ENCODE results near the gene TUFM. TPM values are rescaled to one million over a fixed set of nuclear protein-coding genes. Genes with fewer than 3 reads are reported as not detected.

Gene TUFM
- total RNA-seq, 4 donors from 2014 or later, result 63.1 to 106 (median 82.8) TPM

DNA sequence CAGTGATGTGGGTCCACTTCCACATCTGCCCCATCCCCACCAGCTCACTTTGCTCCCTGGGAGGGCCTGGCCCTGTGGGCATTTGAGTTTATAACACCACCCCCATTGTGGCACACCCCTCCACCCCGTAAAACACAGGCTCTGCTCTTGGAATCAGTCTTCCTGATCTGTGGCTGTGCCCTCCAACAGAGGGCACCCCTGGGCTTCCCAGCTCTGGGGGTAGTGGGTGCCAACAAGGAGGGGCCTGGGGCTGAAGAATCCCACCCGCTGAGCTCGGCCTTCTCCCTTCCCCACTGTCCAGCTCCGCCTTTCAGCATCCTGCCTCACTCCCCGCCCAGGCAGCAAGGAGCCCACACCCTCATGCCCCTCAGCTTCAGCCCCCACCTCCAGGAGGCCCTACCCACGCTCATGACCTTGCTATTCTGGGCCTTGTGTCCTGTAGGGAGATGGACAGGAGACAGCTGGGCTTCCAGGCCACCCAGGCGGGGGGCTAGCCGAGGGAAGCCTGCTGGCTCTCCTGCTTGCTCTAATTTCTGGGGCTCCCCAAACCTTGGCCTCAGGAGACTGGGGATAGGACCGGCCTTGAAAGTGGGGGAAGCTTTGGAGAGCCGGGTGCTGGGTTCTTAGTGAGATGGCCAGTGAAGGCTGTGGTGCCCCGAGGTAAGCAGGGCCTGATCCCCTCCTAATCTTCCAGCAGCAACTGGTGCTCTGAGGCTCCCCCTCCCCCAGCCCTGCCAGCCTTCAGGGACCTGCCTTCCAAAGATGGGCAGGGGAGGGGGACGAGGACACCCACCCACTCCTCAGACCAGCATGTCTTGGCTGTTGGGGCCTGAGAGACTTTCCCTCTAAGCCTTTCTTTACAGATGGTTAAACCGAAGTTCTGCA, 29.2 kb upstream of the TUFM start:
- peaks cover 12 to 25% (median 14%) of the 10 kb centered on the region in 4 donors for H3K4me1 ChIP-seq
- H3K27me3 ChIP-seq, result peaks cover 0 to 5% (median 0%) of the 10 kb centered on the region in 4 donors
- H3K9me3 ChIP-seq, result no peaks in the 10 kb centered on the region
- peaks cover 16 to 46% (median 44%) of the 10 kb centered on the region in 4 donors for H3K36me3 ChIP-seq
- H3K27ac ChIP-seq (replicated peaks in 1 of 4), result no peak overlapping the region
- no peak overlapping the region for H3K4me3 ChIP-seq
- intact Hi-C loops (cut with DNase I), result loop anchor here (5.0 kb wide), 1 partner anchor 72 kb away; no protein-coding TSS in a partner anchor
- TF ChIP-seq, protein P1, sequence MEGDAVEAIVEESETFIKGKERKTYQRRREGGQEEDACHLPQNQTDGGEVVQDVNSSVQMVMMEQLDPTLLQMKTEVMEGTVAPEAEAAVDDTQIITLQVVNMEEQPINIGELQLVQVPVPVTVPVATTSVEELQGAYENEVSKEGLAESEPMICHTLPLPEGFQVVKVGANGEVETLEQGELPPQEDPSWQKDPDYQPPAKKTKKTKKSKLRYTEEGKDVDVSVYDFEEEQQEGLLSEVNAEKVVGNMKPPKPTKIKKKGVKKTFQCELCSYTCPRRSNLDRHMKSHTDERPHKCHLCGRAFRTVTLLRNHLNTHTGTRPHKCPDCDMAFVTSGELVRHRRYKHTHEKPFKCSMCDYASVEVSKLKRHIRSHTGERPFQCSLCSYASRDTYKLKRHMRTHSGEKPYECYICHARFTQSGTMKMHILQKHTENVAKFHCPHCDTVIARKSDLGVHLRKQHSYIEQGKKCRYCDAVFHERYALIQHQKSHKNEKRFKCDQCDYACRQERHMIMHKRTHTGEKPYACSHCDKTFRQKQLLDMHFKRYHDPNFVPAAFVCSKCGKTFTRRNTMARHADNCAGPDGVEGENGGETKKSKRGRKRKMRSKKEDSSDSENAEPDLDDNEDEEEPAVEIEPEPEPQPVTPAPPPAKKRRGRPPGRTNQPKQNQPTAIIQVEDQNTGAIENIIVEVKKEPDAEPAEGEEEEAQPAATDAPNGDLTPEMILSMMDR (IDR thresholded peaks at IDR 0.05), result no peak
- no peak for TF ChIP-seq EP300 (IDR thresholded peaks at IDR 0.05)
- no peak for TF ChIP-seq POLR2AphosphoS5 (IDR thresholded peaks at IDR 0.05)
- TF ChIP-seq POLR2A (IDR thresholded peaks at IDR 0.05; ENCODE audit: low read depth), result no peak
- DNase-seq (ENCODE audit: extremely low spot score), result no peak
- WGBS, result 56% methylated on average over 8 of the region's 13 CpGs

DNA sequence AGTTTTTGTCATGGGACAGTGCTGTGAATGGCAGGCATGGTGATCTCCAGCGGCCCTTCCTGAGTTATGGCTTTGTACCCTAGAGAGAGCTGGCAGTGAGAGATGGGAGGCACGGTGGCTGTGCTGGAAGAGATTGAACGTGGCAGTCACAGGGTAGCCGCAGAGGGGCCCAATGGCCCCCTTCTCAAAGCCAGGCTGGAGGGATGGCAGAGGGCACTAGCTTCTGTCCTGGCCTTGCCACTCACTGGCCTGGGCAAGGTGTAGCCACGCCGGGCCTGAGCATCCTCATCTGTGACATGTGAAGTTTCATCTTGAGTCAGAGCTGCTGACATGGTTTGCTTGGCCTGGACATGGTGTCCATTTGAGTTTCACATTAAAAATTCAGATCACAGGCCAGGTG, 28.3 kb upstream of the TUFM start:
- H3K4me1 ChIP-seq, result peaks cover 6 to 17% (median 6%) of the 10 kb centered on the region in 4 donors
- H3K27ac ChIP-seq (replicated peaks in 1 of 4), result no peak overlapping the region
- H3K27me3 ChIP-seq, result no peaks in the 10 kb centered on the region
- H3K9me3 ChIP-seq, result no peaks in the 10 kb centered on the region
- DNase-seq (ENCODE audit: extremely low spot score), result no peak
- intact Hi-C loops (cut with DNase I), result no loop called here
- no peak overlapping the region for H3K4me3 ChIP-seq
- H3K36me3 ChIP-seq, result peaks cover 26 to 56% (median 53%) of the 10 kb centered on the region in 4 donors
- no peak for TF ChIP-seq POLR2AphosphoS5 (IDR thresholded peaks at IDR 0.05)
- TF ChIP-seq, protein P1 (IDR thresholded peaks at IDR 0.05), result no peak
- TF ChIP-seq EP300 (IDR thresholded peaks at IDR 0.05), result no peak
- no peak for TF ChIP-seq POLR2A (IDR thresholded peaks at IDR 0.05; ENCODE audit: low read depth)
- WGBS, result 98% methylated on average over 5 of the region's 6 CpGs

DNA sequence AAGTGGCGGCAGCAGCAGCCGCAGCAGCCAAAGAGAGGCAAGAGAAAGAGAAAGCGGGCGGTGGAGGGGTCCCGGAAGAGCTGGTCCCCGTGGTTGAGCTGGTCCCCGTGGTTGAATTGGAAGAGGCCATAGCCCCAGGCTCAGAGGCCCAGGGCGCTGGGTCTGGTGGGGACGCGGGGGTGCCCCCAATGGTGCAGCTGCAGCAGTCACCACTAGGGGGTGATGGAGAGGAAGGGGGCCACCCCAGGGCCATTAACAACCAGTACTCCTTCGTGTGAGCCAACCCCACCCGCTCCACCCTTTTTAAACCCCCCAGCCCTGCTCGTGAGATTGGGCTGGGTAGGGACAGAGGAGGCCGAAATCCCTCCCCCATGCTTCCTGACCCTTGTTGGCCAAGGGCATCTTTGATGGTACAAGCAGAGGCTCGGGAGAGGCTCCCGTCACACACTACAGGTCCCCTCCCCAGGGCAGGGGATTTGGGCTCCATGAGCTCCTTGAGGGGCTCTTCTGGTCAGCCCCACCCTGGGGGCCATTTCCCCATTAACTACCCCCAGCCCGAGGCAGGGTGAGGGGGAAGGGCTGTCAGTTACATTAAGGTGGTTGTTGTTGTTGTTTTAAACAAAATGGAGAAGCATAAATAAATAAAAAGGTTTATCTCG, 27.5 kb upstream of the TUFM start:
- TF ChIP-seq POLR2AphosphoS5 (IDR thresholded peaks at IDR 0.05) (no peak), EP300 (IDR thresholded peaks at IDR 0.05) (no peak), POLR2A (IDR thresholded peaks at IDR 0.05; ENCODE audit: low read depth) (no peak)
- TF ChIP-seq, protein P1 (IDR thresholded peaks at IDR 0.05), result peak; percentile 47 to 74 (median 52)
- intact Hi-C loops (cut with DNase I), result no loop called here
- Histone ChIP-seq H3K4me3 (no peak overlapping the region), H3K27ac (replicated peaks in 1 of 4) (no peak overlapping the region), H3K36me3 (peaks cover 33 to 63% (median 61%) of the 10 kb centered on the region in 4 donors), H3K27me3 (no peaks in the 10 kb centered on the region), H3K9me3 (no peaks in the 10 kb centered on the region), H3K4me1 (peaks cover 0 to 10% (median 0%) of the 10 kb centered on the region in 4 donors)
- 85% methylated on average over 15 of the region's 18 CpGs for WGBS
- no peak for DNase-seq (ENCODE audit: extremely low spot score)

DNA sequence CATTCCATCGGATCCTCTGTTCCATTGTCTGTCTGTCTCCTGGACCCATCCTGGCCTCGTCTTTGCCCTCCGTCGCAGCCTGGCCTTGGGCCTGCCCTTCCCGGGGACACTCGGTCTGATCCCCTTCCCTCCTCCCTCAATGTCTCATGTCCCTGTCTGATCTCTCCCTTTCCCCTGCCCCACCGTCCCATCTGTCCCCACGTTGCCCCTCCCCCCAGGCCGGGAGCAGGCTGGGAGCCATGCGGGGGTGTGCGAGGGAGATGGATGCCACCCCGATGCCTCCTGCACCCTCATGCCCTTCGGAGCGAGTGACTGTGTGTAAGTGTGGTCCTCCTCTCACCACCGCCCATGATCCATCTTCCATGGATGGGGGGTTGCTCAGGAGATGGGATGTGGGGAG, 26.8 kb upstream of the TUFM start:
- no peak for TF ChIP-seq EP300 (IDR thresholded peaks at IDR 0.05)
- TF ChIP-seq POLR2A (IDR thresholded peaks at IDR 0.05; ENCODE audit: low read depth), result no peak
- TF ChIP-seq, protein P1 (IDR thresholded peaks at IDR 0.05), result no peak
- no peak for TF ChIP-seq POLR2AphosphoS5 (IDR thresholded peaks at IDR 0.05)
- intact Hi-C loops (cut with DNase I), result no loop called here
- H3K36me3 ChIP-seq, result peaks cover 40 to 71% (median 68%) of the 10 kb centered on the region in 4 donors

More for the DNA sequence above, 26.8 kb upstream of the TUFM start:
- Histone ChIP-seq H3K9me3 (no peaks in the 10 kb centered on the region), H3K27ac (replicated peaks in 1 of 4) (no peak overlapping the region), H3K4me3 (no peak overlapping the region), H3K4me1 (peaks cover 0 to 8% (median 0%) of the 10 kb centered on the region in 4 donors), H3K27me3 (no peaks in the 10 kb centered on the region)
- no peak for DNase-seq (ENCODE audit: extremely low spot score)
- 85% methylated on average over 15 of the region's 15 CpGs for WGBS

All from esophagus muscularis mucosa (tissue), 4 donors.